Activated CD8-positive, alpha-beta memory T cell treated with anti-CD3 and anti-CD28 coated beads for 36 hours (primary cell): ENCODE results near the gene R3HDM2. TPM values are rescaled to one million over a fixed set of nuclear protein-coding genes. Genes with fewer than 3 reads are reported as not detected.

ENCODE experiments used
- CTCF ChIA-PET: fragments of 350-600 bp; sonication (Branson Sonifier 250); formaldehyde crosslinking; loops from one replicate; lab custom pipeline; 2021; ENCODE audit warnings: antibody characterized with exemption; lab: Charles Lee
- POLR2A ChIA-PET: fragments of 350-600 bp; sonication (Branson Sonifier 250); formaldehyde crosslinking; loops from one replicate; lab custom pipeline; 2021; ENCODE audit warnings: antibody characterized with exemption; lab: Charles Lee
- total RNA-seq, 2 experiments: library from RNA; stranded (reverse); gene quantifications; one replicate each; pipeline ENCODE4 v1.2.3, GENCODE V29; 2021

R3HDM2 gene
- total RNA-seq, 2 experiments from 2014 or later, result 28.0 to 29.7 TPM

- CTCF ChIA-PET, result interaction anchor here (0.6 to 12.1 kb wide), 13 partner anchors 11 to 613 kb away, joined by 3 to 327 read pairs (median 4); partner anchors contain the start of genes GLI1, NXPH4 and SHMT2
- POLR2A ChIA-PET, result interaction anchor here (0.5 to 3.7 kb wide), 6 partner anchors 8 to 126 kb away, joined by 3 to 39 read pairs (median 4); partner anchors contain the start of gene SHMT2
These were observed 192.7 kb downstream of the R3HDM2 start for GRCh38 chr12:57237932-57238853.

DNA sequence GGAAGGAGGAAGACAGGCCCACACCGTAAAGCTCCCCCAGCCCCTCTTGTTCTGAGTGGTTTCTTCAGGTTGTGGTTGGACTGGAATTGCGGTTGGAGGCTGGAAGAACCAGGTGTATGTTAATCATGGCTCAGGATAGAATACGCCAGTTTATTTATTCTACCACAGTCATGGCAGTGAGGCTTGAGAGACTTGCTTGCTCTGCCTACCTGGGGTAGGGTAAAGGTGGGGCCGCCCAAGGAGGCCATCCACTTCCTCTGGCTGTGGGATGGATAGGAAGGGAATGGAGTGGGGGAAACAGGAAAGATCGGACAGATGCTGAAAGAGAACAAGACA lies 193.3 kb downstream of the R3HDM2 start:
- CTCF ChIA-PET, result interaction anchor here (0.6 to 12.1 kb wide), 6 partner anchors 10 to 117 kb away, joined by 3 to 327 read pairs (median 6); partner anchors contain the start of genes NXPH4 and SHMT2

GRCh38 chr12:57236925-57237595 lies 193.8 kb downstream of the R3HDM2 start:
- ChIA-PET CTCF (interaction anchor here (0.6 to 12.1 kb wide), 5 partner anchors 10 to 116 kb away, joined by 3 to 327 read pairs (median 4); partner anchors contain the start of genes NXPH4 and SHMT2), POLR2A (interaction anchor here (0.5 to 1.0 kb wide), 2 partner anchors 14 to 24 kb away, joined by 4 read pairs; no protein-coding TSS in a partner anchor)

More for the DNA sequence above, 193.3 kb downstream of the R3HDM2 start:
- POLR2A ChIA-PET, result interaction anchor here (0.5 kb wide), 1 partner anchor 24 kb away, joined by 4 read pairs; no protein-coding TSS in a partner anchor

GRCh38 chr12:57236201-57236924 lies 194.5 kb downstream of the R3HDM2 start:
- CTCF ChIA-PET, result interaction anchor here (0.6 to 12.1 kb wide), 3 partner anchors 9 to 71 kb away, joined by 4 to 327 read pairs (median 316); partner anchors contain the start of genes NXPH4 and SHMT2
- POLR2A ChIA-PET, result interaction anchor here (0.6 to 1.0 kb wide), 3 partner anchors 9 to 125 kb away, joined by 3 to 4 read pairs (median 4); partner anchors contain the start of gene STAT6

DNA sequence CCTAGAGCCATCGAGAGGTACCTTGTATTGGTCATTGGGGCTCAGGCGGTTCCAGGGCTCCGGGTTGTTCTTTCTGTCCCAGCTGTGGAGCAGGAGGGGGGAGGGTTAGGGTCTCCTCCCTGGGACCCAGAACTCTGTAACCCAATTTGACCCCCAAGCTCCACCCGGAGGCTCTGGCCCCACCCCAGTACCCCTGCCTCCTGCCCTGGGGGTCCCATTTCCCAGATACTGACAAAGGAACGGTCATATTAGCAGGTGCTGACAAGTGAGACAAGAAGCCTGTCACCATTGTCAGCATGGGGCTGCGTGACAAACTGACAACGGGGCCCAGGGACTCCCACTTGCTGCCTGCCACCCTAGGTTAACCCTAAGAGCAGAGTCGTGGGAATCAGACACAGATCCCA lies 195.1 kb downstream of the R3HDM2 start:
- POLR2A ChIA-PET, result interaction anchor here (1.0 kb wide), 1 partner anchor 9 kb away, joined by 4 read pairs; no protein-coding TSS in a partner anchor
- CTCF ChIA-PET, result interaction anchor here (10.4 kb wide), 1 partner anchor 23 kb away, joined by 327 read pairs; the partner anchor contains the start of gene NXPH4

DNA sequence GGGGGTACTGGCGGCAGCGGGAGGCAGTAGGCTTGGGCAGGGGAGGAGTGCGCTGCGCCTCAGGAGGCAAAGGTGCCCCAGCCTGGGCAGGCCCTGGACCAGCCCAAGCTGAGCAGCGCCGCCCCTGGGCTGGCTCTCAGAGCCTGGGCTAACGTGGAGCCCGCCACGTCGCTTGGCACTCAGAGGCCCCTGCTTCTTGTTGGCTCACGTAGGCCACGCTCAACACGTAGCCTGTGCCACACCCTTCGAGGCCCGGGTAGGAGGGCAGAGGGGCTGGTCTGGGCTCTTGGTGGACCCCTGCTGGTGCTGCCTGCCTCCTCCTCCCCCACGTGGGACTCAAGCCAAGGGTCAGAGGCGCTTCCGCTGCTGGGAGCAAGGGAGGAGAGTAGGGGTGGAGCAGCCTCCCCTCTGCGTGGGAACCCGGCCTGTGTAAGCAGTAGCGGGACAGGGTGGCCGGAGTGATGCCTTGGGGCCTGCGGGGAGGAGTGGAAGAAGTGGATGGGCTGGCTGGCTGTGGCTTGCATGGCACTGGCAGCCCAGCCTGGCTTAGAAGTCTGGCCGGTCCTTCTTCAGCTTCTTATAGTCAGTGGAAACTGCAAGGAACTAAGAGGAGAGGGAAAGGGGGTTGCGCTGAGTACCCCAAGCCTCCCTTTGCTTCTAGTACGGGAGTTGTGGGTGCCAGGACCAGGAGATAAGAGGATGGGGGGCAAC lies 195.7 kb downstream of the R3HDM2 start:
- CTCF ChIA-PET, result interaction anchor here (0.6 to 10.4 kb wide), 2 partner anchors 22 to 1045 kb away, joined by 4 to 327 read pairs; partner anchors contain the start of gene NXPH4
- POLR2A ChIA-PET, result no interaction called here

DNA sequence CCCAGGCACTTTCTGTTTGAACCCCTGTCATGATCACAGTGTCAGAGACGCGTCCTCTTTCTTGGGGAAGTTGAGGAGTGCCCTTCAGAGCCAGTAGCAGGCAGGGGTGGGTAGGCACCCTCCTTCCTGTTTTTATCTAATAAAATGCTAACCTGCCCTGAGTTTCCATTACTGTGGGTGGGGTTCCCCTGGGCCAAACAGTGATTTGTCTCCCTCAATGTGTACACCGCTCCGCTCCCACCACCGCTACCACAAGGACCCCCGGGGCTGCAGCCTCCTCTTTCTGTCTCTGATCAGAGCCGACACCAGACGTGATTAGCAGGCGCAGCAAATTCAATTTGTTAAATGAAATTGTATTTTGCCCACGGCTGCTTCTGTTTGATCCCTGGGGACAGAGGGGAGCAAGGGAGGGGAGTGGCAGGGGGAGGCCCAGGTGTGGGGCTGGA lies 196.2 kb downstream of the R3HDM2 start:
- ChIA-PET CTCF (interaction anchor here (8.9 to 10.4 kb wide), 2 partner anchors 20 to 22 kb away, joined by 92 to 327 read pairs; partner anchors contain the start of gene NXPH4), POLR2A (no interaction called here)

GRCh38 chr12:57234233-57234570 lies 196.6 kb downstream of the R3HDM2 start:
- CTCF ChIA-PET, result interaction anchor here (0.9 to 13.2 kb wide), 4 partner anchors 8 to 110 kb away, joined by 3 to 316 read pairs (median 48); a partner anchor contains a TSS
- POLR2A ChIA-PET, result no interaction called here

DNA sequence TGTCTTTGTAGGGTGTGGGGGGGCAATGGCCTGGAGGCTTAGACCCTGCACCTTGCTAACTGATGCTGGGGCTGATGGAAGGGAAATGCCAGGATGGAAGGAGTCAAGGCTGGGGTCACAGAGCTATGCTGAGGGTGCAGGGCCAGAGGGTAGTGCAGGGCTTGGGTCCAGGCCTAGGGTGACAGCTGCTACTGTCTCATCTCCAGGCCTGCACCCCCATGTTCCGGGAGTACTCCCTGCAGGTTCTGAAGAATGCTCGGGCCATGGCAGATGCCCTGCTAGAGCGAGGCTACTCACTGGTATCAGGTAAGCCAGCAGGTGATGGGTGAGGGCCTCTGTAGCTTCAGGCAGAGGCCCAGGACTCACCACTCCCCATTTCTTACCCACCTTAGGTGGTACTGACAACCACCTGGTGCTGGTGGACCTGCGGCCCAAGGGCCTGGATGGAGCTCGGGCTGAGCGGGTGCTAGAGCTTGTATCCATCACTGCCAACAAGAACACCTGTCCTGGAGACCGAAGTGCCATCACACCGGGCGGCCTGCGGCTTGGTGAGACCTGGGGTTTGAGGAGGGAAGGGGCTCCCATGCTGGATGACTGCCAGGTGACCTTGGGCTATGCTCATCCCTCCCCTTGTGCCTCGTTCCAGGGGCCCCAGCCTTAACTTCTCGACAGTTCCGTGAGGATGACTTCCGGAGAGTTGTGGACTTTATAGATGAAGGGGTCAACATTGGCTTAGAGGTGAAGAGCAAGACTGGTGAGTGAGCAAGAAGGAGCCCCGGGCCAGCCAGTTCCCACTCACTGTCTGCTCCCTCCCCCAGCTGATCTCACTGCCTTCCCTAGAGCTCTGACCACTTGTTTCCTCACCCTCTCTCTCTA lies 197.2 kb downstream of the R3HDM2 start:
- POLR2A ChIA-PET, result no interaction called here
- CTCF ChIA-PET, result interaction anchor here (0.9 to 13.2 kb wide), 4 partner anchors 8 to 110 kb away, joined by 3 to 316 read pairs (median 48); a partner anchor contains a TSS

DNA sequence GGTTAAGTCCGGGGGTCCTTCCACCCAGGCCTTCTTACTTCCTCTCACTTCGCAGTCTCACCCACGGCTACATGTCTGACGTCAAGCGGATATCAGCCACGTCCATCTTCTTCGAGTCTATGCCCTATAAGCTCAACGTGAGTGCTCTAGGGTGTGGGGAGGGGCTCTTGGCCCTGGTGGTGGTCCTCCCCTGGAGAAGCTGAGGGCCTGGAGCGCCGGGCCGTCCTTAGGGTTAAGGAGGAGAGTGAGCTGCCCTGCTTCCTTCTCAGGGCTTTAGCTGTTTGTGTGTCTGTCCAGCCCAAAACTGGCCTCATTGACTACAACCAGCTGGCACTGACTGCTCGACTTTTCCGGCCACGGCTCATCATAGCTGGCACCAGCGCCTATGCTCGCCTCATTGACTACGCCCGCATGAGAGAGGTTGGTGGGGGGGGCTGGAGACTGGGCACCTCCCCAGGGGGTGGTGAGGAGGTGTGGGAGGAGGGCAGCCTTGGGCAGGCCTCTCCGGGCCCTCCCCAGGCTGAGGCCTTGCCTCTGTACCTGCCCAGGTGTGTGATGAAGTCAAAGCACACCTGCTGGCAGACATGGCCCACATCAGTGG lies 198.6 kb downstream of the R3HDM2 start:
- POLR2A ChIA-PET, result no interaction called here
- CTCF ChIA-PET, result interaction anchor here (8.9 to 13.2 kb wide), 2 partner anchors 10 to 18 kb away, joined by 92 to 316 read pairs; a partner anchor contains a TSS

- ChIA-PET POLR2A (interaction anchor here (3.0 kb wide), 1 partner anchor 9 kb away, joined by 39 read pairs; no protein-coding TSS in a partner anchor), CTCF (interaction anchor here (1.2 to 13.2 kb wide), 3 partner anchors 11 to 224 kb away, joined by 3 to 316 read pairs (median 92); a partner anchor contains a TSS)
These were observed 199.4 kb downstream of the R3HDM2 start for GRCh38 chr12:57231276-57232021.

GRCh38 chr12:57230381-57231155 lies 200.3 kb downstream of the R3HDM2 start:
- POLR2A ChIA-PET, result interaction anchor here (1.0 to 3.0 kb wide), 3 partner anchors 10 to 143 kb away, joined by 3 to 39 read pairs (median 5); no protein-coding TSS in a partner anchor
- CTCF ChIA-PET, result interaction anchor here (0.8 to 13.2 kb wide), 7 partner anchors 12 to 229 kb away, joined by 3 to 316 read pairs (median 3); partner anchors contain the start of genes GLI1 and LRP1

DNA sequence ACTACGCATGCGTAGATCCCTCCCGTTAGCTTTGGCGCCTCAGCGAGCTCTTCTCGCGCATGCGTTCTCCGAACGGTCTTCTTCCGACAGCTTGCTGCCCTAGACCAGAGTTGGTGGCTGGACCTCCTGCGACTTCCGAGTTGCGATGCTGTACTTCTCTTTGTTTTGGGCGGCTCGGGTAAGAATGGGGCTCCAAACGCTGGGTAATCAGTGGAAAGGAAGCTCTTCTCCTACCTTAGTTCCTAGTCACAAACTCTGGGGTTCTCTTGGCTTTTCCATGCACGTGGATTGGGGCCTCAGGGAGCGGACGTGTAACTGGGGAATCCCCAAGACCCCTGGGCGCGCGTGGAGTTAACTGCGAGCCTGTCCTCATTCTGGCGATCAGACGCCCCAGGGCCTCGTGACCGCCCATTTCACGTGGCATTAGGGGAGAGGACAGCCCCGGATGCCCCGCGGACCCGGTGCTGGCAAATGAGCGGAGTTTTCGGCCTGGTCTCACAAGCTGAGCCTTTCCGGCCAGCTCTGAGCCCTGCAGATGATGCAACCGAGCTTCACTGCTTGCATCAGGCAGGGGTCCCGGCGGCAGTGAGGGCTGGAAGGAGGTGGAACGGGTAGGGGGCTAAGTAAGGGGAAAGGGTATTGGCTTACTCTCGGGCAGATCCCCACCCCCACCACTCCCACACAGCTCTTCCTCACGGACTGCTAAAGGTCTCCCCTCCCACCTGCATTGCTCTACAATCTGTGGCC lies 201.0 kb downstream of the R3HDM2 start, which contains the start of gene SHMT2:
Gene SHMT2 (plus strand): TSS at position 78 of the 747 bp plus-strand sequence. CDS start 68 bp downstream, at position 146.
- CTCF ChIA-PET, result interaction anchor here (0.5 to 13.2 kb wide), 10 partner anchors 13 to 473 kb away, joined by 3 to 316 read pairs (median 3); partner anchors contain the start of genes GLI1, INHBE and LRP1
- POLR2A ChIA-PET, result interaction anchor here (0.6 to 3.0 kb wide), 8 partner anchors 11 to 201 kb away, joined by 3 to 39 read pairs (median 4); partner anchors contain the start of genes NXPH4, R3HDM2 and STAT6
